Fibroblast of lung (primary cell): ENCODE measurements around the gene NSMCE3.

Experiments used
- EZH2 ChIP-seq: IDR thresholded peaks from 2 replicates; pipeline ENCODE4 v1.5.1; 2012; ENCODE audit warnings: low read length, control low read depth, mild to moderate bottlenecking; ENCODE audit errors: missing control alignments
- TF ChIP-seq, protein P1 (sequence below), 2 donors: IDR thresholded peaks in 1 of 2; conservative IDR thresholded peaks in 1 of 2; 1 replicate in 1 of 2; 2 replicates in 1 of 2; pipeline ENCODE4 v1.5.1; 2011 to 2012; ENCODE audit warnings: low read length in 2 of 2, control low read depth in 1 of 2, inconsistent platforms in 1 of 2, low read depth in 1 of 2, mild to moderate bottlenecking in 1 of 2

DNA sequence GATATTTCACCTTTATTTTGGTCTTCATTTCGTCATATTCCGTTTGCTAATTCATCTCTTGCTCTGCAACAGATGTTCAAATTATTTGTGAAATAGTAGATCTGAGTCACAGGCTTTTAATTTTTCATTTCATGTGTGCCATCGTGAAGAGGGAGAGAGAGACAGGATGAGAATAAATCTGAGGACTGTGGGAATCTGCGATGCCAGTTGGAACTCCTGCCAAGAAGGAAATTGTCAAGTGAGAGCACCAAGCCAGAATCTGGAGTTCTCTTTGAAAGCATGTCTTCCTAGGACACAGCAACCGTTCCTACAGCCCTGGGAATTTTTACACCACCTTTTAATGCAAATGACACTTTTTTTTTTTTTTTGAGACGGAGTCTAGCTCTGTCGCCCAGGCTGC, 48.8 kb downstream of the NSMCE3 start:
- TF ChIP-seq, protein P1, sequence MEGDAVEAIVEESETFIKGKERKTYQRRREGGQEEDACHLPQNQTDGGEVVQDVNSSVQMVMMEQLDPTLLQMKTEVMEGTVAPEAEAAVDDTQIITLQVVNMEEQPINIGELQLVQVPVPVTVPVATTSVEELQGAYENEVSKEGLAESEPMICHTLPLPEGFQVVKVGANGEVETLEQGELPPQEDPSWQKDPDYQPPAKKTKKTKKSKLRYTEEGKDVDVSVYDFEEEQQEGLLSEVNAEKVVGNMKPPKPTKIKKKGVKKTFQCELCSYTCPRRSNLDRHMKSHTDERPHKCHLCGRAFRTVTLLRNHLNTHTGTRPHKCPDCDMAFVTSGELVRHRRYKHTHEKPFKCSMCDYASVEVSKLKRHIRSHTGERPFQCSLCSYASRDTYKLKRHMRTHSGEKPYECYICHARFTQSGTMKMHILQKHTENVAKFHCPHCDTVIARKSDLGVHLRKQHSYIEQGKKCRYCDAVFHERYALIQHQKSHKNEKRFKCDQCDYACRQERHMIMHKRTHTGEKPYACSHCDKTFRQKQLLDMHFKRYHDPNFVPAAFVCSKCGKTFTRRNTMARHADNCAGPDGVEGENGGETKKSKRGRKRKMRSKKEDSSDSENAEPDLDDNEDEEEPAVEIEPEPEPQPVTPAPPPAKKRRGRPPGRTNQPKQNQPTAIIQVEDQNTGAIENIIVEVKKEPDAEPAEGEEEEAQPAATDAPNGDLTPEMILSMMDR (conservative IDR thresholded peaks at IDR 0.05 in 1 of 2, IDR thresholded peaks at IDR 0.05 in 1 of 2; ENCODE audit: low read depth in 1 of 2, low read length in 2 of 2), result no peak
- no peak for TF ChIP-seq EZH2
